K562 (cell line): ENCODE results near the gene GZF1. TPM values are rescaled to one million over a fixed set of nuclear protein-coding genes. Genes with fewer than 3 reads are reported as not detected.

Experiments
- ARID3A ChIP-seq: IDR thresholded peaks from 2 replicates; pipeline ENCODE4 v1.6.1; 2012; ENCODE audit warnings: low read depth, low read length, improper control_type of control experiment, borderline replicate concordance
- ATF7 ChIP-seq: fragments of 450-650 bp; IDR thresholded peaks from 2 replicates; pipeline ENCODE4 v1.7.1; 2014; ENCODE audit warnings: mild to moderate bottlenecking, moderate library complexity
- BMI1 ChIP-seq: fragments of 150-350 bp; IDR thresholded peaks from 2 replicates; pipeline ENCODE4 v1.6.1; 2014; ENCODE audit warnings: low read length
- ELK1 ChIP-seq: sonication (generic); formaldehyde crosslinking; IDR thresholded peaks from 2 replicates; pipeline ENCODE4 v1.8.1; 2022; ENCODE audit warnings: missing genetic modification reagents
- FIP1L1 ChIP-seq: fragments of 200-400 bp; formaldehyde crosslinking; IDR thresholded peaks from 2 replicates; pipeline ENCODE4 v1.6.1; 2018; ENCODE audit warnings: mild to moderate bottlenecking, low read depth, low read length; ENCODE audit not compliant: poor library complexity, severe bottlenecking
- GTF2E2 ChIP-seq: fragments of 200-800 bp; sonication (Bioruptor generic); IDR thresholded peaks from 2 replicates; pipeline ENCODE4 v1.6.1; 2016; ENCODE audit warnings: missing genetic modification characterization, missing compliant biosample characterization
- MCM3 ChIP-seq: fragments of 450-650 bp; IDR thresholded peaks from 2 replicates; pipeline ENCODE4 v1.6.1; 2016
- PCBP2 ChIP-seq: fragments of 200-400 bp; formaldehyde crosslinking; IDR thresholded peaks from 2 replicates; pipeline ENCODE4 v1.6.1; 2018; ENCODE audit warnings: low read length, low read depth, mild to moderate bottlenecking, moderate library complexity; ENCODE audit not compliant: poor library complexity, severe bottlenecking
- RREB1 ChIP-seq: fragments of 250-450 bp; sonication (Bioruptor Pico); IDR thresholded peaks from 2 replicates; pipeline ENCODE4 v1.4.0; 2020
- SAFB ChIP-seq: fragments of 200-400 bp; formaldehyde crosslinking; IDR thresholded peaks from 2 replicates; pipeline ENCODE4 v1.6.1; 2017; ENCODE audit warnings: low read depth, low read length, borderline replicate concordance
- SLC30A9 ChIP-seq: fragments of 250-450 bp; sonication (Bioruptor Pico); IDR thresholded peaks from 2 replicates; pipeline ENCODE4 v1.8.0; 2022; ENCODE audit warnings: mild to moderate bottlenecking, moderate library complexity
- SMAD3 ChIP-seq: fragments of 450-650 bp; formaldehyde crosslinking; conservative IDR thresholded peaks from 2 replicates; pipeline ENCODE4 v1.4.0; 2020; ENCODE audit warnings: mild to moderate bottlenecking
- TEAD1 ChIP-seq, 2 experiments: fragments of 450-650 bp in 1 of 2; sonication (generic) in 1 of 2; formaldehyde crosslinking; IDR thresholded peaks; 2 replicates each; pipeline versions ENCODE4 v1.4.0 to v1.8.0; 2020 to 2022; ENCODE audit warnings: mild to moderate bottlenecking in 2 of 2, missing genetic modification reagents in 1 of 2
- ZBED1 ChIP-seq: IDR thresholded peaks from 2 replicates; pipeline ENCODE4 v1.6.1; 2014
- ZBTB5 ChIP-seq: fragments of 450-650 bp; IDR thresholded peaks from 2 replicates; pipeline ENCODE4 v1.6.1; 2017; ENCODE audit warnings: antibody characterized with exemption
- ZNF133 ChIP-seq: fragments of 250-450 bp; sonication (Bioruptor Pico); IDR thresholded peaks from 2 replicates; pipeline ENCODE4 v1.4.0; 2020; ENCODE audit warnings: mild to moderate bottlenecking
- ZNF707 ChIP-seq: fragments of 250-450 bp; sonication (Bioruptor Pico); conservative IDR thresholded peaks from 2 replicates; pipeline ENCODE4 v1.8.0; 2022; ENCODE audit warnings: inconsistent platforms, mild to moderate bottlenecking, moderate library complexity
- polyA plus RNA-seq, 8 experiments: library from polyadenylated mRNA; depleted of rRNA in 4 of 8; stranded (reverse) in 5 of 8; unstranded in 3 of 8; fragments of >200 nt; fragmentation: Nextera tagmentation in 2 of 8; fragmentation: Illumina TruSeq in 1 of 8; extraction: Ambion mirVana in 2 of 8; extraction: Trizol in 1 of 8; gene quantifications; 2 replicates each; pipeline versions ENCODE4 v1.2.1 to v1.2.3, GENCODE V29; 2011 to 2014; ENCODE audit warnings: inconsistent platforms in 1 of 8, missing spikeins in 1 of 8
- total RNA-seq, 7 experiments: library from RNA; depleted of rRNA in 6 of 7; stranded (reverse); fragments of >200 nt in 6 of 7; fragmentation: Illumina TruSeq in 2 of 7; extraction: Trizol in 2 of 7; gene quantifications; 2 replicates each; pipeline versions ENCODE4 v1.2.1 to v1.2.3, GENCODE V29; 2011 to 2021; ENCODE audit warnings: low replicate concordance in 1 of 7

Gene GZF1
- total and polyA plus RNA-seq, 9 of the 15 experiments (the other 6 are each of a cell fraction or from before 2014, with no cell fraction given), result 1.2 to 15.7 (median 7.4) TPM

- TF ChIP-seq ZBTB5, result no peak
- no peak for TF ChIP-seq ZBED1
- TF ChIP-seq ZNF133, result no peak
- TF ChIP-seq RREB1, result no peak
- TF ChIP-seq ARID3A, result no peak
- TF ChIP-seq ELK1 (CRISPR knock-in tag), result no peak
- TF ChIP-seq SLC30A9, result no peak
- TF ChIP-seq ATF7, result peak; percentile 66
- TF ChIP-seq MCM3, result no peak
- no peak for TF ChIP-seq SMAD3 (CRISPR knock-in tag)
- no peak for TF ChIP-seq GTF2E2 (tag)
- no peak for TF ChIP-seq ZNF707 (CRISPR knock-in tag)
- TF ChIP-seq BMI1, result no peak
- peak in 1 of 2 experiments; percentile 63; a peak in 1 of 4 replicates for TF ChIP-seq TEAD1 (CRISPR knock-in tag; IDR thresholded peaks at IDR 0.05)
- no peak for TF ChIP-seq FIP1L1
- TF ChIP-seq PCBP2, result no peak
- peak; percentile 74 for TF ChIP-seq SAFB
Observed at GRCh38 chr20:23350196-23350903, 11.6 kb upstream of the GZF1 start, which contains the start of gene NXT1 (continued).
